ENCODE measurements around the gene SEPTIN3.

SEPTIN3 gene

GRCh38 chr22:41969110-41969646 is at the start of gene SEPTIN3:
TSS of gene SEPTIN3 (plus strand) at chr22:41969443. CDS start at chr22:41971493, 2,050 bp downstream.
- FAIRE-seq: no peak

- FAIRE-seq: no peak
Measured at GRCh38 chr22:41920271-41920976, 48.8 kb upstream of the SEPTIN3 start.

GRCh38 chr22:41922328-41922727 is 46.9 kb upstream of the SEPTIN3 start:
- no peak for FAIRE-seq

- no peak for FAIRE-seq
Measured at GRCh38 chr22:41922940-41923594, 46.2 kb upstream of the SEPTIN3 start.

- FAIRE-seq: no peak
Measured at GRCh38 chr22:41923595-41924276, 45.5 kb upstream of the SEPTIN3 start.

- FAIRE-seq: no peak
Measured at GRCh38 chr22:41925783-41926460, 43.3 kb upstream of the SEPTIN3 start.

GRCh38 chr22:41927813-41928212 is 41.4 kb upstream of the SEPTIN3 start:
- no peak for FAIRE-seq

- no peak for FAIRE-seq
Measured at GRCh38 chr22:41928593-41929417, 40.4 kb upstream of the SEPTIN3 start.

GRCh38 chr22:41929418-41929810 is 39.8 kb upstream of the SEPTIN3 start:
- no peak for FAIRE-seq

GRCh38 chr22:41931701-41932269 is 37.5 kb upstream of the SEPTIN3 start:
- no peak for FAIRE-seq

- no peak for FAIRE-seq
Measured at GRCh38 chr22:41932353-41932752, 36.9 kb upstream of the SEPTIN3 start.

GRCh38 chr22:41933411-41934177 is 35.6 kb upstream of the SEPTIN3 start:
- FAIRE-seq: no peak

- no peak for FAIRE-seq
Measured at GRCh38 chr22:41934284-41935014, 34.8 kb upstream of the SEPTIN3 start.

- FAIRE-seq: no peak
Measured at GRCh38 chr22:41935015-41935351, 34.3 kb upstream of the SEPTIN3 start.

GRCh38 chr22:41935509-41935908 is 33.7 kb upstream of the SEPTIN3 start:
- no peak for FAIRE-seq

- no peak for FAIRE-seq
Measured at GRCh38 chr22:41936894-41937169, 32.4 kb upstream of the SEPTIN3 start.

- FAIRE-seq: no peak
Measured at GRCh38 chr22:41939981-41940831, 29.0 kb upstream of the SEPTIN3 start.

GRCh38 chr22:41940832-41941765 is 28.1 kb upstream of the SEPTIN3 start:
- FAIRE-seq: no peak

Measured in TTC549 (cell line).